Neural progenitor cell (in vitro differentiated cells): ENCODE measurements around the gene ANXA2. TPM values are rescaled to one million over a fixed set of nuclear protein-coding genes. Genes with fewer than 3 reads are reported as not detected.

Source experiments
- DNase-seq: peaks from one replicate; pipeline ENCODE4 v3.0.0-alpha.2; 2016; ENCODE audit warnings: low spot score
- H2AFZ ChIP-seq: fragments of 200-600 bp; sonication (generic); replicated peaks from 2 replicates; pipeline ENCODE4 v1.6.1; 2016; ENCODE audit warnings: antibody characterized with exemption
- H3F3A ChIP-seq: fragments of 200-600 bp; sonication (generic); 2 replicates; pipeline ENCODE4 v1.6.1; 2016; ENCODE audit warnings: antibody characterized with exemption, low read depth
- H3K27ac ChIP-seq: fragments of 200-600 bp; sonication (generic); 2 replicates; pipeline ENCODE4 v1.5.1; 2016; ENCODE audit warnings: mild to moderate bottlenecking
- H3K27me3 ChIP-seq: fragments of 200-600 bp; sonication (generic); 2 replicates; pipeline ENCODE4 v1.6.1; 2016; ENCODE audit warnings: mild to moderate bottlenecking, moderate library complexity
- H3K36me3 ChIP-seq: fragments of 200-600 bp; sonication (generic); 2 replicates; pipeline ENCODE4 v1.5.1; 2016
- H3K4me1 ChIP-seq: fragments of 200-600 bp; sonication (generic); 2 replicates; pipeline ENCODE4 v1.6.1; 2016; ENCODE audit warnings: mixed run types
- H3K4me2 ChIP-seq: fragments of 200-600 bp; sonication (generic); 2 replicates; pipeline ENCODE4 v1.6.1; 2016
- H3K4me3 ChIP-seq: fragments of 200-600 bp; sonication (generic); 2 replicates; pipeline ENCODE4 v1.5.1; 2016
- H3K79me2 ChIP-seq: fragments of 200-600 bp; sonication (generic); 2 replicates; pipeline ENCODE4 v1.6.1; 2016; ENCODE audit warnings: low read depth
- H3K9ac ChIP-seq: fragments of 200-600 bp; sonication (generic); 2 replicates; pipeline ENCODE4 v1.6.1; 2016
- H3K9me3 ChIP-seq: fragments of 200-600 bp; sonication (generic); 2 replicates; pipeline ENCODE4 v1.5.1; 2016; ENCODE audit warnings: low read depth
- H4K20me1 ChIP-seq: fragments of 200-600 bp; sonication (generic); 2 replicates; pipeline ENCODE4 v1.6.1; 2016; ENCODE audit warnings: low read depth
- H3K27ac Mint-ChIP-seq: 3 replicates; pipeline ENCODE4 v1.8.0; 2021; ENCODE audit warnings: mixed read lengths
- H3K27me3 Mint-ChIP-seq: 2 replicates; pipeline ENCODE4 v1.8.0; 2022; ENCODE audit warnings: low read depth, mild to moderate bottlenecking, inconsistent platforms, moderate library complexity, mixed read lengths; ENCODE audit not compliant: insufficient read depth
- H3K36me3 Mint-ChIP-seq: 3 replicates; pipeline ENCODE4 v1.8.0; 2021; ENCODE audit warnings: mixed read lengths
- H3K4me1 Mint-ChIP-seq: 3 replicates; pipeline ENCODE4 v1.8.0; 2021; ENCODE audit warnings: mixed read lengths
- H3K4me3 Mint-ChIP-seq: 3 replicates; pipeline ENCODE4 v1.8.0; 2021; ENCODE audit warnings: mild to moderate bottlenecking, moderate library complexity, mixed read lengths
- H3K9me3 Mint-ChIP-seq: 3 replicates; pipeline ENCODE4 v1.8.0; 2020; ENCODE audit warnings: mixed read lengths
- CTCF ChIP-seq: fragments of 200-600 bp; sonication (generic); IDR thresholded peaks from 2 replicates; pipeline ENCODE4 v1.5.1; 2017; ENCODE audit warnings: antibody characterized with exemption, mild to moderate bottlenecking
- EZH2 ChIP-seq: fragments of 200-600 bp; sonication (generic); IDR thresholded peaks from 2 replicates; pipeline ENCODE4 v1.6.1; 2017; ENCODE audit warnings: antibody characterized with exemption, mild to moderate bottlenecking, moderate library complexity
- EZH2phosphoT487 ChIP-seq: fragments of 200-600 bp; sonication (generic); IDR thresholded peaks from 2 replicates; pipeline ENCODE4 v1.6.1; 2017; ENCODE audit warnings: antibody characterized with exemption
- total RNA-seq: library from RNA; depleted of rRNA; stranded (reverse); fragments of >200 nt; gene quantifications from 2 replicates; pipeline ENCODE4 v1.2.3, GENCODE V29; 2015; ENCODE audit warnings: low replicate concordance

ANXA2 gene
- total RNA-seq, 1 donor from 2014 or later: 20.1 TPM

- H3K9me3 ChIP-seq: no peaks in the 10 kb centered on the region
- no peaks in the 10 kb centered on the region for H3K27me3 ChIP-seq
- peak overlapping the region; percentile 54 for H3K4me2 ChIP-seq
- Mint-ChIP-seq H3K27ac (peak overlapping the region; percentile 78), H3K27me3 (no peaks in the 10 kb centered on the region), H3K4me3 (peak overlapping the region; percentile 7), H3K4me1 (peaks cover 31% of the 10 kb centered on the region), H3K36me3 (peaks cover 12% of the 10 kb centered on the region), H3K9me3 (no peaks in the 10 kb centered on the region)
- no peak overlapping the region for H3K9ac ChIP-seq
- peaks cover 6% of the 10 kb centered on the region for H3F3A ChIP-seq
- DNase-seq: no peak
- no peak for TF ChIP-seq EZH2phosphoT487
- no peak for TF ChIP-seq EZH2
- TF ChIP-seq CTCF: no peak
- H3K27ac ChIP-seq: peak overlapping the region; percentile 39
- H4K20me1 ChIP-seq: peaks cover 5% of the 10 kb centered on the region
- H3K79me2 ChIP-seq: no peaks in the 10 kb centered on the region
- no peak overlapping the region for H3K4me3 ChIP-seq
- H2AFZ ChIP-seq: no peak overlapping the region
- no peaks in the 10 kb centered on the region for H3K36me3 ChIP-seq
- peaks cover 17% of the 10 kb centered on the region for H3K4me1 ChIP-seq
These were observed 26.2 kb upstream of the ANXA2 start for GRCh38 chr15:60424006-60424405.

- Histone ChIP-seq H3K4me3 (no peak overlapping the region), H3K27me3 (no peaks in the 10 kb centered on the region), H3K27ac (no peak overlapping the region), H3K9me3 (no peaks in the 10 kb centered on the region), H3K79me2 (no peaks in the 10 kb centered on the region), H3F3A (peaks cover 6% of the 10 kb centered on the region), H3K4me1 (peaks cover 17% of the 10 kb centered on the region), H2AFZ (no peak overlapping the region), H4K20me1 (peaks cover 5% of the 10 kb centered on the region), H3K9ac (no peak overlapping the region), H3K36me3 (no peaks in the 10 kb centered on the region), H3K4me2 (peak overlapping the region; percentile 54)
- peak; percentile 85 for DNase-seq
- Mint-ChIP-seq H3K9me3 (no peaks in the 10 kb centered on the region), H3K4me3 (peak overlapping the region; percentile 30), H3K4me1 (peaks cover 31% of the 10 kb centered on the region), H3K27ac (peak overlapping the region; percentile 78), H3K36me3 (peaks cover 11% of the 10 kb centered on the region), H3K27me3 (no peaks in the 10 kb centered on the region)
- no peak for TF ChIP-seq CTCF
- no peak for TF ChIP-seq EZH2phosphoT487
- TF ChIP-seq EZH2: no peak
These were observed 25.8 kb upstream of the ANXA2 start for GRCh38 chr15:60423537-60423936.

- no peaks in the 10 kb centered on the region for H3K27me3 ChIP-seq
- TF ChIP-seq EZH2phosphoT487 (no peak), CTCF (no peak), EZH2 (no peak)
- no peak overlapping the region for H2AFZ ChIP-seq
- Mint-ChIP-seq H3K36me3 (peaks cover 2% of the 10 kb centered on the region), H3K27ac (no peak overlapping the region), H3K4me3 (no peak overlapping the region), H3K4me1 (peaks cover 31% of the 10 kb centered on the region), H3K9me3 (no peaks in the 10 kb centered on the region), H3K27me3 (no peaks in the 10 kb centered on the region)
- H3K4me3 ChIP-seq: no peak overlapping the region
- H3K4me1 ChIP-seq: peaks cover 17% of the 10 kb centered on the region
- no peak for DNase-seq
- peaks cover 5% of the 10 kb centered on the region for H4K20me1 ChIP-seq
- H3K79me2 ChIP-seq: no peaks in the 10 kb centered on the region
- H3K36me3 ChIP-seq: no peaks in the 10 kb centered on the region
- no peak overlapping the region for H3K4me2 ChIP-seq
- H3K27ac ChIP-seq: no peak overlapping the region
- H3F3A ChIP-seq: peaks cover 6% of the 10 kb centered on the region
- H3K9me3 ChIP-seq: no peaks in the 10 kb centered on the region
- H3K9ac ChIP-seq: no peak overlapping the region
These were observed 23.8 kb upstream of the ANXA2 start for GRCh38 chr15:60421544-60421943.
